NCI-H2171 treated with DMSO at 0.1 percent for 48 hours (cell line): ENCODE data around the gene CLK1.
"Not testable (repeated sequence)": the region's sequence is repeated elsewhere in the genome, so short reads cannot be mapped to it uniquely, and the experiment has no call there.

Experiments used
- DNase-seq: peaks from one replicate; lab custom pipeline; 2025; lab: John Stamatoyannopoulos, UW

CLK1 gene

DNA sequence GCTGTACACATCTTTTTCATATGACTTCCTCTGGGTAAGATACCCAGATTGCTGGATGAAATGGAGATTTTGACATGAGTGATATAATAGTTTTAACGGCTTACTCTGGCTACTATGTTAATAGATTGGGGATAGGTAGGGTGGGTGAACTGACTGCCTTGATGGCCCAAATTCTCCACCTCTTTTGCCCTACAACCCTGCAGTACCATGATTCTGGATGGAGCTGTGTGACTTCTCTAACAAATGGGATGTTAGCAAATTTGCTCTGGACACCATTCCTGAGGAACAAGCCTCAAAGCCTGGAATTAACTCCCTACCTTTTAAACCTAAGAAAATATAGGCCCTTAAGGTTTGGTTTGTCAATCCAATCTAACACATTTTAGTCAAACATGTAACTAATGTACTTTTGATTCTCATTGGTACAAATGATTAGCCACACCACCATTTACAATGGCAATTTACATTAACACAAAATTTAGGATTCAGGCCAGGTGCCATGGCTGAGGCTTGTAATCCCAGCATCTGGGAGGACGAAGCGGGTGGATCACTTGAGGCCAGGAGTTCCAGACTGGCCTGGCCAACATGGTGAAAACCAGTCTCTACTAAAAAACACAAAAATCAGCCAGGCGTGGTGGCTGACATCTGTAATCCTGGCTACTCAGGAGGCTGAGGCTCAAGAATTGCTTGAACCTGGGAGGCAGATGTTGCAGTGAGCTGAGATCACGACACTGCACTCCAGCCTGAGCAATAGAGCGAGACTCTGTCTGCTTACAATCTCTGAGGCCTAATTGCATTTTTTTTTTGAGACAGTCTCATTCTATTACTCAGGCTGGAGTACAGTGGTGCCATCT, 12.8 kb downstream of the CLK1 start:
- DNase-seq: no peak

- no peak for DNase-seq
These were observed 13.8 kb downstream of the CLK1 start for GRCh38 chr2:200850512-200851256.

- DNase-seq: no peak
These were observed 16.5 kb downstream of the CLK1 start for GRCh38 chr2:200847939-200848338.

DNA sequence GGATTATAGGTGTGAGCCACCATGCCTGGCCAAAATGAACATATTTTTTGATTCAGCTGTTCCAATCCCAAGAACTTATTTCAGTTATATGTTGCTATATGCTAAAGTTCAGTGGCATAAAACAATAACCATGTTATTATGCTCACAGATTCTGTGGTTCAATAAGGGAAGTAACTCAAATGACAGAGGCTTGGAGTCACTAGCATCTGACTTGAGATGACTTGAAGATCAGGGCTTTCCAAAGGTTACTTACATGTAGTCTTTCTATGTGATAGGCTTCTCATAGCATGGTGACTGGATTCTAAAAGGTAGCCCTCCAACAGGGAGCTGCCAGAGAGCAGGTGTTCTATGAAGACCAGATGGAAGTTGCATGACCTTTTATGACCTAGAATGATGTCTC, 17.2 kb downstream of the CLK1 start:
- DNase-seq: no peak

DNA sequence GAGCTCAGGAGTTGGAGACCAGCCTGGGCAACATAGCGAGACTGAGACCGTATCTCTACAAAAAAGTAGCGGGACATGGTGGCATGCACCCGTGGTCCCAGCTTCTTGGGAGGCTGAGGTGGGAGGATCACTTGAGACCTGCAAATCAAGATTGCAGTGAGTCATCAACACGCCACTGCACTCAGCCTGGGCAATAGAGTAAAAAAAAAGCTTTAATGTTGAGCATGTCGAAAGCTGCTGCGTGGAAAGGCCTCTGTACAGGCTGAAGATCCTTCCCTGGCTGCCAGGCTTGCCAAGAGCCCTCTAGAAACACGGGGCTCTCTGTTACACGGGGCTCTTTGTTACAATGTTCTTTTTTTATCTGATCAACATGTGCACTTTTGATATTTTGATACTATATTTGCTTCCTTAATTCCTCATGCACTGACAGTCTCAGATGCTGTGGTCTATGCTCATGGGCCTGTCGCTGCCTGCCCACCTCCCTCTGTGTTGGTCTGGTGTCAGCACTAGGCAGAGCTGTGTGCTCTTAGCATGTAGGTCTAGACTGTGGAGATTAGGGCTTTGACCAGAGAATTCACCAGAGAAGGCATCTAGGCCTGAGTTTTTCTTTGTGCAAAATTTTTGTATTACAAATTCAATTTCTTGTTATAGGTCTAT, 18.7 kb downstream of the CLK1 start:
- DNase-seq: no peak

DNA sequence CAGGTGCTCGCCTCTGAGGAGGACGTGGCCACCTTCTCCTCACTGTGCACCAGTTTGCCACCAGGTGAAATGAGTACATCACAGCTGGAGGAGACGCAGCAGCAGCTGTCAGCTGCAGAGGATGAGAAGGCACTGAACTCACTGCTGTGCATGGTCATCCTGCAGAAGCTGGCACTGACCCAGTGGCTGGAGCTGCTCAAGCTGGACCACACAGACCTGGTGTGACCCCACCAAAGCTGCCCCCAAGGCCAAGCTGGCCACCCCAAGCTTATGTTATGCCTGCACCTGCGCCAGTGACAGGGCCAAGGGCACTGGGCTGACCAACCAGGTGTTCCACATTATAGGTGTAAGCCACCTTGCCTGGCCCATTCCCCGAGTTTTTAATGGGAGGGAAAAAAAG, 19.3 kb downstream of the CLK1 start:
- no peak for DNase-seq

DNA sequence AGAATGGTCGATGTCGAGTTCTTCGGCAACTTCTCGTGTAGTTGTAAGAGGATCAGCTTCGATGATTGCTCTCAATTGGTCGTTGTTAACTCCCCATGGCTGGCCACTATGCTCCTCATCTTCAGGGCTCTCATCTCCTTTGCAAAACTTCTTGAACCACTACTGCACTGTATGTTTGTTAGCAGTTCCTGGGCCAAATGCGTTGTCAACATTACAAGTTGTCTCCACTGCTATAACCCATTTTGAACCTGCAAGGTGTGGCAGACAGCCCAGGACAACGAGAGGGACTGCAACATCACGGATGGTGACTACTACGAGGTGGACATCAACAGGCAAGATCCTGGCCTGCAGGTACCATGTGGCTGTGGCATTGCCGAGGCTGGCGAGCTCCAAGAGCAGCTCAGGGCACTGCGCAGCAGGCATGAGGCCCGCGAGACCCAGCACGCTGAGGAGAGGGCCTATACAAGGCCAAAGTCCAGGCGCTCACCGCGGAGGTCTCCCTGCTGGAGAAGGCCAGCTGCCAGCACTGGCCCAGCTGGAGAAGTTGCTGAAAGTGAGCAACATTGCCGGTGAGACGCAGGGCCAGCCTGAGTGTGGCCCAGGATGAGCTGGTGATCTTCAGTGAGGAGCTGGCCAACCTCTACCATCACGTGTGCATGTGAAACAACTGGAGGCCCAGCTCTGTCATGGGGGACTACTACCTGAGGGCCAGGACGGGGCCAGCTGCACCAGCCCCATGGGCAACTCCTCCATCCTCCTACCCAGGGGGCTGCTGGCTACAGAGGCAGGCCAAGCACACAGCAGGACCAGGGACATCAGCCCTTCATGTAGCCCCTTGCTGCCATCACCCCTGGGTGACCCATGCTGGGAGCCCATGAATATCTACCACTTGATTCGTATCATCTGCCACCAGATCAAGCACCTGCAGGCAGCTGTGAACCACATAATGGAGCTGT, 20.2 kb downstream of the CLK1 start:
- DNase-seq: no peak

DNA sequence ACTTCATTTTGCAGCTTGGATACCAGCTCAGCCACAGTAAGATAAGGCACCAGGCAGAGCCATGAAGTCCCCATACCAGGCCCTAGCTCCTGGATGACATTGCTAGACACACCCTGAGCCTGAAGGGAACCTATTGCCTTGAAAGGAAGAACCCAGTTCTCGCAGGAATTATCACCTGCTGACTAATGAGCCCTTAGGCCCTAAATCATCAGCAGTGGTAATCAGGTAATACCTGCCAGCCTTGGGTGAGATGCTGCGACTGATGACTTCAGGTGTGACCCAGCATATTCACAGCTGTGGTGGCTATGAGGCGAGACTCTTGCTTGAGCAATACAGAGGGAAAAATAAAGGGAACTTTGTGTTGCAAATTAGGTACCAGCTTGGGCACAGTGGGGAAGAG, 24.9 kb downstream of the CLK1 start:
- DNase-seq: no peak

DNA sequence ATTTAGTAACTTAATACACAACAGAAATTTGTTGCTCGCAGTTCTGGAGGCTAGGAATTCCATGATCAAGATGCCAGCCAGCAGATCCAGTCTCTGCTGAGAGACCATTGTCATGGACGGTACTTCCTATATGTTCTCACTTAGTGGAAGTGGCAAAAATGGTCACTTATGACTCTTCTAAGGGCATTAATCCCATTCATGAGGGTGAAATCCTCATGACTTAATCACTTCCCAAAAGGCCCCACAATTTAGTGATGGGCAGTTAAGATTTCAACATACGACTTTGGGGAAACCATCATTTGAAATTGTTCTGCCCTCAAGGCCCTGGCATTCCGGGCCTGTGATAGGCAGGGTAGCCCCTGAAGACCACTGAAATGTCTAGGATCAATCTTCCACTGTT, 29.8 kb downstream of the CLK1 start:
- no peak for DNase-seq

DNA sequence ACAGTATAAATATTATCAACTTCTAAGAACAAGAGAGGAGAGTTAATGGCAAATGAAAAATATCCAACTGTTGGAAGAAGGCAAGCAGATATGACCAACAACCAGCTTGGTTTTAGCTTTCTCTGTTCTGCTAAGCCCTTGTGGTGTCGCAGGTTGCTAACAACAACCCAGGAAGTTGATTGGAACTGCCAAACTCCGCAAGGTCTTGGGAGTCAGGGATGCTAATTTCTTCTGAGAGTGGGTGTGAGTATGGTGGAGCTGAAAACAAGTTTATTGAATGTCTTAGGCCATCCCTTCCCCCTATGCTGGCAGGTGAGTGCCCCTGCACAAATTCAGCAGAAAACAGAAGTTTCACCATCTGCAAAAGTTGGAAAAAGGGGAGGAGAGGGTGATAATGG, 35.2 kb downstream of the CLK1 start:
- no peak for DNase-seq

DNA sequence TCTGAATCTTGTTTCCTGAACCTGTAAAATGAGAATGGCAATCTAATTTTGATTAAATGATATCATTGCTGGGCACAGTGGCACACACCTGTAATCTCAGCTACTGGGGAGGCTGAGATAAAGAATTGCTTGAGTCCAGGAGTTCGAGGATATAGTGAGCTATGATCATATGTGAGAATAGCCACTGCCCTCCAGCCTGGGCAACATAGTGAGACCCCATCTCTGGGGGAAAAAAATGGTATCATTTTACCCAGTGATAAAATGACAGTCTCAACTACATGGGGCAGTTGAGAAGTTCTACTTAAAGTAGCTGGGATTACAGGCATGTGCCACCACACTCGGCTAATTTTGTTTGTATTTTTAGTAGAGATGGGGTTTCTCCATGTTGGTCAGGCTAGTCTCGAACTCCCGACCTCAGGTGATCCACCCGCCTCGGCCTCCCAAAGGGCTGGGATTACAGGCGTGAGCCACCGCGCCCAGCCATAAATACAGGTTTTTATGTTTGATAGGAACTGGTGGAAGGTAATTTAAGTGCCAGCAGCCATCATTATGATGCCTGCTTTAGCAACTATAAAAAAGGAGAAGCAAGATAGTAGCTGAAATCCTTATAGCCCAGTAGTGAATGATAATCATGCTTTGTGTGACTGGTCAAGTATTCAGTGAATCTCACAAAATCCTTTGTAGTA, 35.7 kb downstream of the CLK1 start:
- no peak for DNase-seq

DNA sequence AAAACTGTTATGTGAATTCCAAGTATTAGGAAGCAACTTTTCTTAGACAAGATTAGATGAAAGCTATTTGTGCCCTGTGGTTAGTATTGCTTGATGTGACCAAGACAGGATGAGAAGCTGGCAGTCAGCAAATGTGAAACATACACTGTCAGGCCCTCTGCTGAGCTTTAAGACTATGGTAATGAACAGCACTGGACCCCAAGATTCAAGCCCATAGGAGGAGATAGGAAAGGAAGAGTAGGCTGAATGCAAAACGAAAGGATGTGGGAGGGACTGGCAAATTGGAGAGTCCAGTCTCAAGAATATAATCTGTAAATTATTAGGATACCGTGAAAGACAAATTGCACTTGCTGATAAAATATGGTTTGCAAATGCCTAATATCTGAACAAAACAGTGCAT, 36.4 kb downstream of the CLK1 start:
- DNase-seq: no peak

GRCh38 chr2:200821686-200822245, 42.7 kb downstream of the CLK1 start:
- no peak for DNase-seq

DNA sequence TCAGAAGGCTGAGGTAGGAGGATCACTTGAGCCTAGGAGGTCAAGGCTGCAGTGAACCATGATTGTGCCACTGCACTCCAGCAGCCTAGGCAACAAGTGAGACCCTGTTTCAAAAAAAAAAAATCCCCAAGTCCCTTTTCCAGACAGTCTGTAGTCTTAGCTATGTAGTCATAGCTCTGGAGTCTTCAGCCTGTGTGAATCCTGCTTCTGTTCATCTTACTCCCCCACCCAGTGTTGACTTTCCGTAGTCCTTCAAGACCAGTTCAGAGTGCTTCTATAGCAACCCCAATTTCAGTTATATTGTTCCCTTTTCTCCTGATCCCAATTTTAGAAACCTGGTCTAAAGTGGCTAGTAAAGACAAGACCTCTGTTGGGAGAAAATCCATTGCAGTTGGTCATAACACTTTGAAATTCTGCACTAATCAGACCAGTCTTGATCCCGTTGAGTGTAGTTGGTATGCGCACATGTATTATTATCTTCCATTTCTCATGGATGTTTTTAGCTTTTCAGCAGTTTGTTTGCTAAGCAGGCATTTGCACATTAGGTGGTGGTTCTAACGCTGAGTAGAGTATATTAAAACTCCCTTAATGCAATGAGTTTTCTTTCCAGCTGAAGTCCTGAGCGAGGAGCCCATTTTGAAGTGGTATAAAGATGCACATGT, 43.8 kb downstream of the CLK1 start:
- no peak for DNase-seq

DNA sequence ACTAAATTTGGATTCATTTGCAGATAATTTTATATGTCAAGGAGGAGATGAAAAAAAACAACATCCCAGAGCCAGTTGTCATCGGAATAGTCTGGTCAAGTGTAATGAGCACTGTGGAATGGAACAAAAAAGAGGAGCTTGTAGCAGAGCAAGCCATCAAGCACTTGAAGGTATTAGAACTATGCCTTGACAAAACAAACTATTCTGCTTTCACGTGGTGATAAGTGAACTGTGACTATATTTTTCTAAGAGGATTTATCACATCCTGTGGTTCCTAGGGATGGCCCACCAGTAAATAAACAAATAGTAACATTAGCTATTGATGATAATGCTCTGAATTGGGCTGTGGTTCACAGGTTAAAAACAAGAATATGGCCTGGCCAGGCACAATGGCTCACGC, 45.7 kb downstream of the CLK1 start:
- not testable (repeated sequence) for DNase-seq

GRCh38 chr2:200814917-200815316, 49.5 kb downstream of the CLK1 start:
- no peak for DNase-seq

DNA sequence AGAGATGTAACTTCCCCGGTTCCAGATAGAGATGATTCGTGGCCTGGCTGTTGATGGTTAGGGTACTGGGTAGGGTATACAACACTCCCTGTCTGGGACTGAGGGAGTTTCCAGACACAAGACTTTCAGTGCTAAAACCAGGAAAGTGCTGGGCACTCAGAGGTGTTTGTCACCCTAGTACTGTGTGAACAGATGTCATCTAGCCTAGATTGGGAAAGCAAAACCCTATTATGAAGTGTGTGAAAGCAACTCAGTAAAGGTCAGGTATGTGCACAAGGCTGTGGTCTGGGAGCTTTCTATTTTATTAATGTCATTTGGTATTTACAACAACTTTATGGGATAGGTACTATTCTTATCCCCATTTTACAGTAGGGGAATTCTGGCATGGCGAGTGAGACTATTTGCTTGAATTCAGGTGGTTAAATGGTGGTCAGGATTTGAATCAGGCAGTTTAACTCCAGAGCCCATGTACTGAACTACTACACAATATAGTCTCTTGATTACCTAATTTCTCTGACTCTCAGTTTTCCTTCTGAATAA, 50.1 kb downstream of the CLK1 start:
- no peak for DNase-seq

- DNase-seq: peak; percentile 38
These were observed 52.1 kb downstream of the CLK1 start for GRCh38 chr2:200812122-200813022.
